Measurements from ENCODE around the gene NPL. TPM values are rescaled to one million over a fixed set of nuclear protein-coding genes. Genes with fewer than 3 reads are reported as not detected.

The NPL gene
- total and polyA plus RNA-seq, 9 of the 15 experiments (the other 6 are each of a cell fraction or from before 2014, with no cell fraction given), result 9.9 to 22.3 (median 14.2) TPM

DNA sequence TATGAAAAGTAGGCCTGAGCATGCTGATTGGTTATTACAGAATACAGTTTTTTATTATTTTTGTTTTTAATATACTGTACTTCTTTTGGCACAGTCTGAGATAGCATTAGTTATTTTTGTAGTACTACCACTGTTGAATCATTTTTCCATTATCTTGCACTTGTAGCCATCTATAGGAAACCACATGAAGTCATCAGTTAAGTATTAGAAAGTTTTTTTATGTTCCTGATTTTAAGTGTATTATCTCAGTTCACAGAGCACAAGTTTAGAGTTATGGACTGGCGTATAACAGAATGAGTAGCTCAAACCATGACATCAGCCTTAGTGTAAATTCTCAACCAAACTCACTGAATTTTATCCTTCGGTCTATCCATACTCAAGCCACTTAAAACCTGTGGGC, 72.4 kb downstream of the NPL start (continued):
- TF ChIP-seq SLC30A9 (CRISPR knock-in tag; IDR thresholded peaks at IDR 0.05), result no peak
- no peak for TF ChIP-seq ZNF77 (CRISPR knock-in tag; IDR thresholded peaks at IDR 0.05)
- TF ChIP-seq ZNF76 (CRISPR knock-in tag; IDR thresholded peaks at IDR 0.05; ENCODE audit: borderline replicate concordance), result no peak

DNA sequence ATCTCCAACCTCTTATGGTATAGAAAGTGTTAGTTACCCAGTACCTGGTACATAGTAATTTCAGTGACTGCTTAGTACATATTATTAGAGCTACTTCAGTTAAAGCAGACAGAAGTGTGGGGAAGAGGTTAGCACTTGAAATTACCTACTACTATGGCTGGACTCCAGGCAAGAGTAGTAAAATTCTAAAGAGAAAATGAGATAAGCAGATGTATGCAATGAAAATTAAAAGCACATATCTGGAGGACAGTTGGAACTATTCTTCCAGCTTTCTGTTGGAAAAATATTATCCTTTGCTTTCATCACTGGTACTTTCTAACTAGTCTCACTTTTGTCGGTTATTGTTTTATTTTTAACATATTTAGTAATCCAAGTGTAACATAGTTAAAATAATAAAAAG, 73.3 kb downstream of the NPL start:
- Histone ChIP-seq H3K9ac (ENCODE audit: insufficient read depth in 1 of 2, low read depth in 2 of 2, low read length in 2 of 2) (no peak overlapping the region), H4K20me1 (replicated peaks; ENCODE audit: control insufficient read depth, insufficient read depth, low read length) (no peaks in the 10 kb centered on the region), H3K4me1 (replicated peaks in 1 of 2; ENCODE audit: control insufficient read depth in 2 of 2, insufficient read depth in 2 of 2, low read length in 2 of 2) (no peaks in the 10 kb centered on the region), H3K36me3 (ENCODE audit: control insufficient read depth, insufficient read depth, low read length) (peaks cover 99% of the 10 kb centered on the region), H3K4me3 (no peak overlapping the region), H3K9me3 (replicated peaks; ENCODE audit: control insufficient read depth, insufficient read depth, low read depth, low read length) (no peaks in the 10 kb centered on the region), H3K27me3 (ENCODE audit: control insufficient read depth in 2 of 2, insufficient read depth in 2 of 2, low read length in 2 of 2) (no peaks in the 10 kb centered on the region), H3K79me2 (ENCODE audit: control insufficient read depth, insufficient read depth, low read length) (peaks cover 58% of the 10 kb centered on the region; the same call in 2 of the 3 replicates), H3K4me2 (ENCODE audit: insufficient read depth, low read length) (no peak overlapping the region), H3K27ac (ENCODE audit: extremely low read depth, low read depth, low read length) (no peak overlapping the region), H3K9me1 (ENCODE audit: control insufficient read depth, insufficient read depth, low read length) (no peaks in the 10 kb centered on the region), H2AFZ (ENCODE audit: low read depth, low read length) (no peak overlapping the region)
- ATAC-seq (no peak; the same call in 2 of the 3 replicates), DNase-seq (ENCODE audit: extremely low read depth in 1 of 4, low spot score in 3 of 4) (no peak), FAIRE-seq (no peak)
- TF ChIP-seq, protein P1, sequence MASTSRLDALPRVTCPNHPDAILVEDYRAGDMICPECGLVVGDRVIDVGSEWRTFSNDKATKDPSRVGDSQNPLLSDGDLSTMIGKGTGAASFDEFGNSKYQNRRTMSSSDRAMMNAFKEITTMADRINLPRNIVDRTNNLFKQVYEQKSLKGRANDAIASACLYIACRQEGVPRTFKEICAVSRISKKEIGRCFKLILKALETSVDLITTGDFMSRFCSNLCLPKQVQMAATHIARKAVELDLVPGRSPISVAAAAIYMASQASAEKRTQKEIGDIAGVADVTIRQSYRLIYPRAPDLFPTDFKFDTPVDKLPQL (IDR thresholded peaks at IDR 0.05; ENCODE audit: extremely low read depth, insufficient read length), result no peak
- TF ChIP-seq POLR2A (conservative IDR thresholded peaks at IDR 0.05), result peak; percentile 29; the same call in 1 of the 2 replicates
- ChIA-PET CTCF (ENCODE audit: low intra/inter-chr PET ratio) (no interaction called here), POLR2A (interaction anchor here (1.4 kb wide), 1 partner anchor 10 kb away, joined by 4 read pairs; no protein-coding TSS in a partner anchor)
- 100% methylated on average over 1 of the region's 1 CpG for WGBS (ENCODE audit: insufficient coverage, low coverage, missing lambda C conversion rate)
- intact Hi-C loops (cut with micrococcal nuclease), result loop anchor here (2.0 kb wide), 1 partner anchor 18 kb away; no protein-coding TSS in a partner anchor
- no TSS peak for BruUV-seq (replicated peaks)
- in situ Hi-C loops (cut with MboI), result no loop called here

Data from K562 (cell line).